GM12892 (cell line): ENCODE data around the gene NCAM1.

Experiments used
- POLR2A ChIP-seq: IDR thresholded peaks from 2 replicates; pipeline ENCODE4 v1.6.1; 2011; ENCODE audit warnings: low read depth, low read length, control low read depth
- POLR2AphosphoS5 ChIP-seq: IDR thresholded peaks from 2 replicates; pipeline ENCODE4 v1.6.1; 2011; ENCODE audit warnings: low read depth, low read length, control low read depth
- TAF1 ChIP-seq: IDR thresholded peaks from 2 replicates; pipeline ENCODE4 v1.6.1; 2011; ENCODE audit warnings: low read depth, mild to moderate bottlenecking, control low read depth, low read length, borderline replicate concordance

DNA sequence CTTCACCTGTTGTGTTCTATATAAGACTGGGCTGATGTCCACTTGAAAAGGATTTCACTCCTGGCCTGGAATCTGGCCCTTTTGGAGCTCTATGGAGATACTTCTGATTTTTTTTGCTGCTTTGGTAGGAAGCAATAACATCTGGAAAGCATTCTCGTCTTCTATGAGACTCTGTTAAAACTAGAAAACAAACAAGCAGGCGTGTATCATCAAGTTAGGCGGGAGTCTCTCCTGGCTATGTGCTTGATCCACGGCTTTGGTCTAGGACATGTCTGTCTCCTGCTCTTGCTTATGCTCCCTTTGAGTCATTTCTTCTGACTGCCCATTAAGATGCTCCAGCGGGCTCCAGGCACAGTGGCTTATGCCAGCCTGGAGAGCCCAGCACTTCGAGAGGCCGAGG, 231.8 kb downstream of the NCAM1 start:
- TF ChIP-seq POLR2A (no peak), POLR2AphosphoS5 (no peak), TAF1 (no peak)
